ENCODE data around the gene KCNQ1. TPM values are rescaled to one million over a fixed set of nuclear protein-coding genes. Genes with fewer than 3 reads are reported as not detected.

Gene KCNQ1
- total RNA-seq, 2 donors from 2014 or later = 38.9 to 46.1 TPM

DNA sequence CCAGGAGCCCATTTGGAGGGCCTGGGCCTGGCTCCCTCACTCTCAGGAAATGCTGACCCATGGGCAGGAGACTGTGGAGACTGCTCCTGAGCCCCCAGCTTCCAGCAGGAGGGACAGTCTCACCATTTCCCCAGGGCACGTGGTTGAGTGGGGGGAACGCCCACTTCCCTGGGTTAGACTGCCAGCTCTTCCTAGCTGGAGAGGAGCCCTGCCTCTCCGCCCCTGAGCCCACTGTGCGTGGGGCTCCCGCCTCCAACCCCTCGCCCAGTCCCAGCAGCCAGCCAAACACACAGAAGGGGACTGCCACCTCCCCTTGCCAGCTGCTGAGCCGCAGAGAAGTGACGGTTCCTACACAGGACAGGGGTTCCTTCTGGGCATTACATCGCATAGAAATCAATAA lies 403.7 kb downstream of the KCNQ1 start:
- no peaks in the 10 kb centered on the region for H3K27me3 ChIP-seq
- no peak overlapping the region for H3K4me3 ChIP-seq
- H3K27ac ChIP-seq = no peak overlapping the region
- no peak for ATAC-seq
- intact Hi-C loops (cut with DNase I) = no loop called here
- DNase-seq = no peak
- no peaks in the 10 kb centered on the region for H3K9me3 ChIP-seq
- WGBS, 2 donors = 87 to 95% methylated on average over 8 to 9 of the region's 9 CpGs
- TF ChIP-seq, protein P1, sequence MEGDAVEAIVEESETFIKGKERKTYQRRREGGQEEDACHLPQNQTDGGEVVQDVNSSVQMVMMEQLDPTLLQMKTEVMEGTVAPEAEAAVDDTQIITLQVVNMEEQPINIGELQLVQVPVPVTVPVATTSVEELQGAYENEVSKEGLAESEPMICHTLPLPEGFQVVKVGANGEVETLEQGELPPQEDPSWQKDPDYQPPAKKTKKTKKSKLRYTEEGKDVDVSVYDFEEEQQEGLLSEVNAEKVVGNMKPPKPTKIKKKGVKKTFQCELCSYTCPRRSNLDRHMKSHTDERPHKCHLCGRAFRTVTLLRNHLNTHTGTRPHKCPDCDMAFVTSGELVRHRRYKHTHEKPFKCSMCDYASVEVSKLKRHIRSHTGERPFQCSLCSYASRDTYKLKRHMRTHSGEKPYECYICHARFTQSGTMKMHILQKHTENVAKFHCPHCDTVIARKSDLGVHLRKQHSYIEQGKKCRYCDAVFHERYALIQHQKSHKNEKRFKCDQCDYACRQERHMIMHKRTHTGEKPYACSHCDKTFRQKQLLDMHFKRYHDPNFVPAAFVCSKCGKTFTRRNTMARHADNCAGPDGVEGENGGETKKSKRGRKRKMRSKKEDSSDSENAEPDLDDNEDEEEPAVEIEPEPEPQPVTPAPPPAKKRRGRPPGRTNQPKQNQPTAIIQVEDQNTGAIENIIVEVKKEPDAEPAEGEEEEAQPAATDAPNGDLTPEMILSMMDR (IDR thresholded peaks at IDR 0.05) = no peak
- no peak for TF ChIP-seq POLR2A (IDR thresholded peaks at IDR 0.05)
- no peaks in the 10 kb centered on the region for H3K4me1 ChIP-seq
- H3K36me3 ChIP-seq (replicated peaks in 1 of 2; ENCODE audit: insufficient read depth in 1 of 2, low read depth in 2 of 2) = no peaks in the 10 kb centered on the region

GRCh38 chr11:2849994-2850770 lies 405.4 kb downstream of the KCNQ1 start:
- Histone ChIP-seq H3K4me1 (no peaks in the 10 kb centered on the region), H3K36me3 (replicated peaks in 1 of 2; ENCODE audit: insufficient read depth in 1 of 2, low read depth in 2 of 2) (no peaks in the 10 kb centered on the region), H3K27ac (no peak overlapping the region), H3K4me3 (no peak overlapping the region), H3K9me3 (no peaks in the 10 kb centered on the region), H3K27me3 (no peaks in the 10 kb centered on the region)
- no peak for TF ChIP-seq POLR2A (IDR thresholded peaks at IDR 0.05)
- TF ChIP-seq, protein P1 (IDR thresholded peaks at IDR 0.05) = no peak
- intact Hi-C loops (cut with DNase I) = no loop called here
- ATAC-seq = no peak
- no peak for DNase-seq
- WGBS, 2 donors = 57 to 62% methylated on average over 21 to 44 of the region's 53 CpGs

- intact Hi-C loops (cut with DNase I) = no loop called here
- no peaks in the 10 kb centered on the region for H3K27me3 ChIP-seq
- WGBS, 2 donors = 95 to 98% methylated on average over 12 of the region's 12 CpGs
- no peak overlapping the region for H3K4me3 ChIP-seq
- H3K36me3 ChIP-seq (replicated peaks in 1 of 2; ENCODE audit: insufficient read depth in 1 of 2, low read depth in 2 of 2) = no peaks in the 10 kb centered on the region
- no peaks in the 10 kb centered on the region for H3K4me1 ChIP-seq
- no peak for DNase-seq
- H3K9me3 ChIP-seq = no peaks in the 10 kb centered on the region
- TF ChIP-seq POLR2A (IDR thresholded peaks at IDR 0.05) = no peak
- TF ChIP-seq, protein P1 (IDR thresholded peaks at IDR 0.05) = no peak
- no peak for ATAC-seq
- H3K27ac ChIP-seq = no peak overlapping the region
These were observed 408.6 kb downstream of the KCNQ1 start for GRCh38 chr11:2853401-2853800.

- H3K36me3 ChIP-seq (replicated peaks in 1 of 2; ENCODE audit: insufficient read depth in 1 of 2, low read depth in 2 of 2) = no peaks in the 10 kb centered on the region
- no peak overlapping the region for H3K4me3 ChIP-seq
- 91 to 96% methylated on average over 6 to 7 of the region's 7 CpGs for WGBS, 2 donors
- no peak for TF ChIP-seq POLR2A (IDR thresholded peaks at IDR 0.05)
- intact Hi-C loops (cut with DNase I) = no loop called here
- DNase-seq (no peak), ATAC-seq (no peak)
- H3K27me3 ChIP-seq = no peaks in the 10 kb centered on the region
- no peaks in the 10 kb centered on the region for H3K4me1 ChIP-seq
- H3K9me3 ChIP-seq = no peaks in the 10 kb centered on the region
- H3K27ac ChIP-seq = no peak overlapping the region
These were observed 409.3 kb downstream of the KCNQ1 start for GRCh38 chr11:2853997-2854560.

GRCh38 chr11:2855162-2855561 lies 410.4 kb downstream of the KCNQ1 start:
- DNase-seq (no peak), ATAC-seq (no peak)
- Histone ChIP-seq H3K27me3 (no peaks in the 10 kb centered on the region), H3K4me1 (no peaks in the 10 kb centered on the region), H3K4me3 (no peak overlapping the region), H3K9me3 (no peaks in the 10 kb centered on the region), H3K27ac (no peak overlapping the region), H3K36me3 (replicated peaks in 1 of 2; ENCODE audit: insufficient read depth in 1 of 2, low read depth in 2 of 2) (no peaks in the 10 kb centered on the region)
- intact Hi-C loops (cut with DNase I) = no loop called here
- TF ChIP-seq, protein P1 (IDR thresholded peaks at IDR 0.05) = no peak
- TF ChIP-seq POLR2A (IDR thresholded peaks at IDR 0.05) = no peak
- WGBS, 2 donors = 91 to 96% methylated on average over 7 to 8 of the region's 8 CpGs

Data from body of pancreas (tissue), 4 donors.